Measurements from ENCODE around the gene KMT2C.

The KMT2C gene

GRCh38 chr7:152127229-152127628, 308.6 kb downstream of the KMT2C start:
- TF ChIP-seq CSDC2 (CRISPR knock-in tag; IDR thresholded peaks at IDR 0.05) (no peak), TCF4 (CRISPR knock-in tag; IDR thresholded peaks at IDR 0.05; ENCODE audit: borderline replicate concordance) (no peak), BACH2 (CRISPR knock-in tag; IDR thresholded peaks at IDR 0.05; ENCODE audit: borderline replicate concordance) (no peak)
- no peak; the same call in 2 of the 3 replicates for ATAC-seq

- TF ChIP-seq ZFP30 (CRISPR knock-in tag; IDR thresholded peaks at IDR 0.05) (no peak), BACH2 (CRISPR knock-in tag; IDR thresholded peaks at IDR 0.05; ENCODE audit: borderline replicate concordance) (no peak), GLIS3 (CRISPR knock-in tag; IDR thresholded peaks at IDR 0.05) (no peak), ISL1 (CRISPR knock-in tag; IDR thresholded peaks at IDR 0.05) (no peak), CSRNP3 (CRISPR knock-in tag; IDR thresholded peaks at IDR 0.05) (no peak), CREB5 (CRISPR knock-in tag; IDR thresholded peaks at IDR 0.05; ENCODE audit: low read depth) (no peak), ZNF70 (CRISPR knock-in tag; IDR thresholded peaks at IDR 0.05) (no peak), ZFP3 (CRISPR knock-in tag; IDR thresholded peaks at IDR 0.05) (no peak), PPARA (CRISPR knock-in tag; IDR thresholded peaks at IDR 0.05; ENCODE audit: borderline replicate concordance) (no peak), ZNF8 (CRISPR knock-in tag; IDR thresholded peaks at IDR 0.05) (no peak), CSDC2 (CRISPR knock-in tag; IDR thresholded peaks at IDR 0.05) (no peak), RARB (CRISPR knock-in tag; IDR thresholded peaks at IDR 0.05) (no peak), ZNF565 (CRISPR knock-in tag; conservative IDR thresholded peaks at IDR 0.05; ENCODE audit: low read depth) (no peak)
- no peak for ATAC-seq
Measured at GRCh38 chr7:152126741-152127140, 309.1 kb downstream of the KMT2C start.

- TF ChIP-seq TSHZ2 (CRISPR knock-in tag; IDR thresholded peaks at IDR 0.05) = no peak
- no peak for TF ChIP-seq PPARA (CRISPR knock-in tag; IDR thresholded peaks at IDR 0.05; ENCODE audit: borderline replicate concordance)
- TF ChIP-seq PATZ1 (CRISPR knock-in tag; IDR thresholded peaks at IDR 0.05; ENCODE audit: borderline replicate concordance) = no peak
- no peak for TF ChIP-seq ESRRG (CRISPR knock-in tag; IDR thresholded peaks at IDR 0.05)
- no peak for TF ChIP-seq GLIS3 (CRISPR knock-in tag; IDR thresholded peaks at IDR 0.05)
- no peak for TF ChIP-seq CSRNP3 (CRISPR knock-in tag; IDR thresholded peaks at IDR 0.05)
- no peak for TF ChIP-seq TOX (CRISPR knock-in tag; IDR thresholded peaks at IDR 0.05; ENCODE audit: borderline replicate concordance)
- TF ChIP-seq ISL1 (CRISPR knock-in tag; IDR thresholded peaks at IDR 0.05) = no peak
- no peak for TF ChIP-seq ZFP30 (CRISPR knock-in tag; IDR thresholded peaks at IDR 0.05)
- no peak for TF ChIP-seq ZNF565 (CRISPR knock-in tag; conservative IDR thresholded peaks at IDR 0.05; ENCODE audit: low read depth)
- no peak for TF ChIP-seq ZC3H10 (CRISPR knock-in tag; IDR thresholded peaks at IDR 0.05)
- TF ChIP-seq BACH2 (CRISPR knock-in tag; IDR thresholded peaks at IDR 0.05; ENCODE audit: borderline replicate concordance) = no peak
- TF ChIP-seq ARNTL (CRISPR knock-in tag; IDR thresholded peaks at IDR 0.05; ENCODE audit: borderline replicate concordance, low read depth) = no peak
- TF ChIP-seq CREB5 (CRISPR knock-in tag; IDR thresholded peaks at IDR 0.05; ENCODE audit: low read depth) = no peak
- TF ChIP-seq POU6F1 (CRISPR knock-in tag; IDR thresholded peaks at IDR 0.05; ENCODE audit: borderline replicate concordance, low read depth) = no peak
- TF ChIP-seq ZNF8 (CRISPR knock-in tag; IDR thresholded peaks at IDR 0.05) = no peak
- TF ChIP-seq OSR1 (CRISPR knock-in tag; IDR thresholded peaks at IDR 0.05) = no peak
- TF ChIP-seq ZNF70 (CRISPR knock-in tag; IDR thresholded peaks at IDR 0.05) = no peak
- TF ChIP-seq SNAI2 (CRISPR knock-in tag; IDR thresholded peaks at IDR 0.05) = no peak
- TF ChIP-seq ZFP3 (CRISPR knock-in tag; IDR thresholded peaks at IDR 0.05) = no peak
- ATAC-seq = no peak
Measured at GRCh38 chr7:152122540-152122939, 313.3 kb downstream of the KMT2C start.
